Adrenal gland (tissue), 5 donors: ENCODE measurements around the gene OSBPL6.

ENCODE experiments used
- POLR2A ChIP-seq, 2 donors: fragments of 450-650 bp; IDR thresholded peaks; one replicate each; pipeline ENCODE4 v1.6.1; 2017; ENCODE audit warnings: antibody characterized with exemption in 2 of 2, mild to moderate bottlenecking in 2 of 2, moderate library complexity in 1 of 2
- TF ChIP-seq, protein P1 (sequence below), 6 experiments: fragments of 450-650 bp in 4 of 6; fragments of 200-600 bp in 2 of 6; sonication (generic) in 1 of 6; IDR thresholded peaks; 1 replicate in 5 of 6; 2 replicates in 1 of 6; pipeline versions ENCODE4 v1.5.1 to v1.8.0; 2016 to 2021; ENCODE audit warnings: antibody characterized with exemption in 6 of 6, mild to moderate bottlenecking in 2 of 6, moderate library complexity in 1 of 6
- donor health status: DM: no; HTN: no; CAD: no.

DNA sequence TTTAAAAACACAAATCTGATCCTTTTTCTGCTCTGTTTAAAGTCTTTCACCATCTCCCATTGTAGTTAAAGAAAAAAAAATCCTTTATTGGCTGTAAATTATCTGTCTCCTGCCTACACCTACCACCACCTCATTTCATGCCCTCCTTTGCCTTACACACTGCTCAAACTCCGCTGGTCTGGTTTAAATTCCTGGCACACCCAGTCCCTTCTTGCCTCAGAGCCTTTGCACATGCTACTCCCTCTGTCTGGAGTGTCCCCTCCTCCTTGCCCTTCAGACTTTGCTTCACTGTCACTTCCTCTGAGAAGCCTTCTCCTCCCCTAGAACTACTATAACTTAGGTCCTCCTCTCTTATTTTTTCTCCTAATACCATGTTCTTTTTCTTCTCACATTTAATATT lies 49.6 kb downstream of the OSBPL6 start:
- no peak for TF ChIP-seq POLR2A (IDR thresholded peaks at IDR 0.05)
- TF ChIP-seq, protein P1, sequence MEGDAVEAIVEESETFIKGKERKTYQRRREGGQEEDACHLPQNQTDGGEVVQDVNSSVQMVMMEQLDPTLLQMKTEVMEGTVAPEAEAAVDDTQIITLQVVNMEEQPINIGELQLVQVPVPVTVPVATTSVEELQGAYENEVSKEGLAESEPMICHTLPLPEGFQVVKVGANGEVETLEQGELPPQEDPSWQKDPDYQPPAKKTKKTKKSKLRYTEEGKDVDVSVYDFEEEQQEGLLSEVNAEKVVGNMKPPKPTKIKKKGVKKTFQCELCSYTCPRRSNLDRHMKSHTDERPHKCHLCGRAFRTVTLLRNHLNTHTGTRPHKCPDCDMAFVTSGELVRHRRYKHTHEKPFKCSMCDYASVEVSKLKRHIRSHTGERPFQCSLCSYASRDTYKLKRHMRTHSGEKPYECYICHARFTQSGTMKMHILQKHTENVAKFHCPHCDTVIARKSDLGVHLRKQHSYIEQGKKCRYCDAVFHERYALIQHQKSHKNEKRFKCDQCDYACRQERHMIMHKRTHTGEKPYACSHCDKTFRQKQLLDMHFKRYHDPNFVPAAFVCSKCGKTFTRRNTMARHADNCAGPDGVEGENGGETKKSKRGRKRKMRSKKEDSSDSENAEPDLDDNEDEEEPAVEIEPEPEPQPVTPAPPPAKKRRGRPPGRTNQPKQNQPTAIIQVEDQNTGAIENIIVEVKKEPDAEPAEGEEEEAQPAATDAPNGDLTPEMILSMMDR (IDR thresholded peaks at IDR 0.05) = no peak
